ENCODE data around the gene CDK5RAP2. TPM values are rescaled to one million over a fixed set of nuclear protein-coding genes. Genes with fewer than 3 reads are reported as not detected.

The CDK5RAP2 gene
- total RNA-seq, 2 experiments from 2014 or later: 107 to 124 TPM

DNA sequence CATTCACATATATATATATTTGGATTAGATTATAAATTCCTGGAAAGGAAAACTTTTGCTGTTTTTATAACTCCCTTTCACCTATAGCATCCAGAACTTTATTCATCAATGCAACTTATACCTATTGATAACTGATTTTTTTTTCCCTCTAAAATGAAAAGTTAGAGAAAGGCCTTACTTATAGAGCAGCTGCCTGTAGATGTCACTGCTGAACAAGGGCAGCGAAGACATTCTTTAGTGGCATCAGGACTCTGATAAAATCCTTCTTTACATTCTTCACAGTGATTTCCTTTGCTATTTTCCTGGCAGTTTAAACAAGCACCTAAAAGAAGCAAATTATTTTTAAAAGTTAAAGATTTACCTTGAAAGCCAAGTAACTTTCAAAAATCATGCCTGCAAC is 32.3 kb upstream of the CDK5RAP2 start:
- POLR2A ChIA-PET: no interaction called here

DNA sequence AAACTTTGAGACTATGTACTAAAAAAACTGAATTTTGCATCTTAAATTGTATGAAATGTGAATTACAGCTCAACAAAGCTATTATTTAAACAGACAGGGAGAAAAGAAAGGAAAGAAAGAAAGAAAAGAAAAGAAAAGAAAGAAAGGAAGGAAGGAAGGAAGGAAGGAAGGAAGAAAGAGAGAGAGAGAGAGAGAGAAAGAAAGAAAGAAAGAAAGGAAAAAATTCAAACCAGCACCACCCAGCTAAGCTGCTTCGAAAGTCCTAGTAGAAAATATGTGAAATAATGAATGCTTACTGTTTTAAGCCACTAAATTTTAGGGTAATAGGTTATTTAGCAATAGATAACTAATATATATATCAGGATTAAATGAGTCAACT is 31.7 kb upstream of the CDK5RAP2 start:
- no peak for DNase-seq
- POLR2A ChIA-PET: no interaction called here
- no peaks in the 10 kb centered on the region for H3K27me3 Mint-ChIP-seq (ENCODE audit: low read depth)
- ATAC-seq: no peak
- H3K4me1 Mint-ChIP-seq (ENCODE audit: low read depth): no peaks in the 10 kb centered on the region
- no peaks in the 10 kb centered on the region for H3K36me3 Mint-ChIP-seq (ENCODE audit: low read depth)
- no peak overlapping the region for H3K27ac Mint-ChIP-seq
- no peak overlapping the region for H3K4me3 Mint-ChIP-seq
- CTCF ChIA-PET: interaction anchor here (1.4 to 2.4 kb wide), 2 partner anchors 8 to 11 kb away, joined by 4 to 10 read pairs; no protein-coding TSS in a partner anchor
- no peaks in the 10 kb centered on the region for H3K9me3 Mint-ChIP-seq (ENCODE audit: insufficient read depth)

More for the DNA sequence above, 32.3 kb upstream of the CDK5RAP2 start:
- no peak overlapping the region for H3K4me3 Mint-ChIP-seq
- ATAC-seq (no peak), DNase-seq (no peak)
- H3K9me3 Mint-ChIP-seq (ENCODE audit: insufficient read depth): no peaks in the 10 kb centered on the region
- CTCF ChIA-PET: interaction anchor here (1.4 kb wide), 1 partner anchor 10 kb away, joined by 4 read pairs; no protein-coding TSS in a partner anchor
- no peaks in the 10 kb centered on the region for H3K36me3 Mint-ChIP-seq (ENCODE audit: low read depth)
- H3K27me3 Mint-ChIP-seq (ENCODE audit: low read depth): no peaks in the 10 kb centered on the region
- H3K27ac Mint-ChIP-seq: no peak overlapping the region
- H3K4me1 Mint-ChIP-seq (ENCODE audit: low read depth): peaks cover under 1% of the 10 kb centered on the region

DNA sequence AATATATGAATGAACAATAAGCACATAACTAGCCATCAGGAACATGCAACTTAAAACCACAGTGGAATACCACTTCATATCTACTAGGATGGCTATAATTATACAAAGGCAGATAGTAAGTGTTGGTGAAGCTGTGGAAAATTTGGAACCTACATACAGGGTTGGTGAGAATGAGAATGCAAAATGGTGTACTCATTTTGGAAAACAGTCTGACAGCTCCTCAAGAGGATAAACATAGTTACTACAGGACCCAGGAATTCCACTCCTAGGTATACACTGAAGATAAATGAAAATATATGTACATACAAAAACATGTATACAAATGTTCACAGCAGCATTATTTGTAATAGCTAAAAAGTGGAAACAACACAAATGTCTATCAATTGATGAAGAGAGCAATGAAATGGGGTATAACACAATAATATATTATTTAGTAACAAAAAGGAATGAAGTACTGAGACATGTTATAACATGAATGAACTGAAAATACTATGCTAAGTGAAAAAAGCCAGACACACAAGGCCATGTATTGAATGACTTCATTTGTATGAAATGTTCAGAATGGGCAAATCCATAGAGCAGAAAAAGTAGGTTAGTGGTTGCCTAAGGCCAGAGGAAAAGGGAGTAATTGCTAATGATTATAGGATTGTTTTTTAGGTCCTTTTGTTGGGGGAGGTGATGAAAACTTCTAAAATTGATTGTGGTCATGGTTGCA is 31.2 kb upstream of the CDK5RAP2 start:
- ATAC-seq (no peak), DNase-seq (no peak)
- H3K4me1 Mint-ChIP-seq (ENCODE audit: low read depth): no peaks in the 10 kb centered on the region
- H3K27me3 Mint-ChIP-seq (ENCODE audit: low read depth): no peaks in the 10 kb centered on the region
- POLR2A ChIA-PET: no interaction called here
- CTCF ChIA-PET: interaction anchor here (1.1 to 2.4 kb wide), 4 partner anchors 9 to 17 kb away, joined by 3 to 10 read pairs (median 4); no protein-coding TSS in a partner anchor
- no peak overlapping the region for H3K27ac Mint-ChIP-seq
- H3K4me3 Mint-ChIP-seq: no peak overlapping the region
- no peaks in the 10 kb centered on the region for H3K9me3 Mint-ChIP-seq (ENCODE audit: insufficient read depth)
- H3K36me3 Mint-ChIP-seq (ENCODE audit: low read depth): no peaks in the 10 kb centered on the region

DNA sequence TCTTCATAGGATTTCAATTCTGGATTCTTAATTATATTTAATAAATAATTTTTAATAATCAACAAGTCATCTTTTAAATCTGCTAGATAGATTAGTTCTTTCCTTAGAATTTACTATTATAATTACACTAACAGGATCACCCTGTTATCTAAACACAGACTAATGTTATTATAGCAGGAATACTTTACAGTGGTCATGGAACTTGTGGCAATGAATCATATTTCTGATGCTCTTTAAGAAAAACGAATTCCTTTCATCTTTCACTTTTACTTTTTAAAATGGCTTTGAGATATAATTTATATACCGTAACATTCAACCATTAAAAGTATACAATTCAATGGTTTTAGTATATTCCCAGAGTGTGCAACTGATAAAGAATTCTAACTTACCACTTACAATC is 29.7 kb upstream of the CDK5RAP2 start:
- CTCF ChIA-PET: interaction anchor here (1.6 to 2.4 kb wide), 3 partner anchors 10 to 13 kb away, joined by 3 to 10 read pairs (median 4); no protein-coding TSS in a partner anchor

DNA sequence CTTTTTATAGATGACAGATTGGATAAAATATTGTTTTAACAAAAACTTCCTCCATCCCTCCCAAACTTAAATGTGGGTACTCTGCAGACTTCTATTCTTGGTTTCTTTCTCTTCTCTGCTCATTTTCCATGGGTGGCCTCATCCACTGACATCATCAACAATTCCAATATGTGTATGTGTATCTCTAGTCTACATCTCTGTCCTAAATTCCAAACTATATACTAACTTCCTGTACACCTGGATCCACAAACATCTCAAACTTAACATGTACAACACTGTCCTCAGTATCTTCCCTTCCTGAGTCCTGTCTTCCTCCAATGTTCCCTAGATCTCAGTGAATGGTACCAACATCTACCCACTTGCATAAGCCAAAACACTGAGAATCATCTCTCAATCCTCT is 28.5 kb upstream of the CDK5RAP2 start:
- Mint-ChIP-seq H3K4me3 (no peak overlapping the region), H3K9me3 (ENCODE audit: insufficient read depth) (no peaks in the 10 kb centered on the region), H3K4me1 (ENCODE audit: low read depth) (no peaks in the 10 kb centered on the region), H3K36me3 (ENCODE audit: low read depth) (peaks cover 6% of the 10 kb centered on the region), H3K27ac (no peak overlapping the region), H3K27me3 (ENCODE audit: low read depth) (no peaks in the 10 kb centered on the region)
- DNase-seq: no peak
- ATAC-seq: no peak
- ChIA-PET POLR2A (no interaction called here), CTCF (interaction anchor here (1.2 kb wide), 1 partner anchor 9 kb away, joined by 3 read pairs; no protein-coding TSS in a partner anchor)

More for the DNA sequence above, 29.7 kb upstream of the CDK5RAP2 start:
- no peak for DNase-seq
- Mint-ChIP-seq H3K4me3 (no peak overlapping the region), H3K9me3 (ENCODE audit: insufficient read depth) (no peaks in the 10 kb centered on the region), H3K27me3 (ENCODE audit: low read depth) (no peaks in the 10 kb centered on the region), H3K36me3 (ENCODE audit: low read depth) (peaks cover 6% of the 10 kb centered on the region), H3K27ac (no peak overlapping the region), H3K4me1 (ENCODE audit: low read depth) (no peaks in the 10 kb centered on the region)
- POLR2A ChIA-PET: no interaction called here
- no peak for ATAC-seq

DNA sequence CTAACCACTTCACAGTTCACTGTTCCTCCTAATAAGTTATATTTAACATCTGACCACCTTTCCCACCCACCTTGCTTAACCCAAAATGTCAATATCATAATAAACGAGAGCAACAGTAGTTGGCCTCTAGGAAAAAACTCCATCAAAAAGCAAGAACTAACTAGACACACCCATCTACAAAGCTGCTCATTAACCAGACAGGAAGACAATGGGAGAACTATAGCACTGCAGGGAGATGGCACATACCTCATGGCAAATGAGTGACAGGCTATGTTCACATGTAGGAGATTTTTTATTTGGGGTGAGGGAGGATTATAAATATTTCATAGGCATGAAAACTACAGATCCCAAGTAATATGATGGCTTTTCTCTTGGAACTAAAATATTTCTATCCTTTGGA is 23.6 kb upstream of the CDK5RAP2 start:
- Mint-ChIP-seq H3K27me3 (ENCODE audit: low read depth) (no peaks in the 10 kb centered on the region), H3K36me3 (ENCODE audit: low read depth) (peaks cover 6% of the 10 kb centered on the region), H3K4me1 (ENCODE audit: low read depth) (peaks cover 2% of the 10 kb centered on the region), H3K27ac (no peak overlapping the region), H3K4me3 (no peak overlapping the region), H3K9me3 (ENCODE audit: insufficient read depth) (no peaks in the 10 kb centered on the region)
- ATAC-seq (no peak), DNase-seq (no peak)
- ChIA-PET POLR2A (interaction anchor here (0.7 kb wide), 1 partner anchor 26 kb away, joined by 3 read pairs; no protein-coding TSS in a partner anchor), CTCF (interaction anchor here (1.7 kb wide), 1 partner anchor 16 kb away, joined by 3 read pairs; no protein-coding TSS in a partner anchor)

DNA sequence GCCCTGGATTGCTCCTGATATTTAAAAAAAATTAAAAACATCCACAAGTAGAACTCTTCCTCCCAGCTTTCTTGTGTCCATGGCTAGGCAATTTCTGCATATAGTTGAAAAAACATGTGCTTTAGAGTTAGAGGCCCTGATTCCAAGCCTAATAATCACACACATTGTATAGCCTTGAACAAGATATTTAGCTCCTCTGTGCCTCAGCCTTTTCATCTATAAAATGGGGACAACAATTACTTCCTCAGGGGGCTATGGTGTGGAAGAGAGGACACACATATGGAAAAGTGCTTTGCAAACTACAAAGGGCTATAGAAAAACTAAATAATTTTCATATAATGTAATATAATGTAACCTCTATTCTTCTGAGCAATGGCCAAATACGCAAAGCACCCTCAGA is 23.0 kb upstream of the CDK5RAP2 start:
- CTCF ChIA-PET: interaction anchor here (1.7 kb wide), 1 partner anchor 17 kb away, joined by 3 read pairs; no protein-coding TSS in a partner anchor
- Mint-ChIP-seq H3K36me3 (ENCODE audit: low read depth) (peaks cover 6% of the 10 kb centered on the region), H3K9me3 (ENCODE audit: insufficient read depth) (no peaks in the 10 kb centered on the region), H3K27me3 (ENCODE audit: low read depth) (no peaks in the 10 kb centered on the region), H3K27ac (no peak overlapping the region), H3K4me3 (no peak overlapping the region), H3K4me1 (ENCODE audit: low read depth) (peaks cover 4% of the 10 kb centered on the region)
- POLR2A ChIA-PET: no interaction called here
- DNase-seq (no peak), ATAC-seq (no peak)

DNA sequence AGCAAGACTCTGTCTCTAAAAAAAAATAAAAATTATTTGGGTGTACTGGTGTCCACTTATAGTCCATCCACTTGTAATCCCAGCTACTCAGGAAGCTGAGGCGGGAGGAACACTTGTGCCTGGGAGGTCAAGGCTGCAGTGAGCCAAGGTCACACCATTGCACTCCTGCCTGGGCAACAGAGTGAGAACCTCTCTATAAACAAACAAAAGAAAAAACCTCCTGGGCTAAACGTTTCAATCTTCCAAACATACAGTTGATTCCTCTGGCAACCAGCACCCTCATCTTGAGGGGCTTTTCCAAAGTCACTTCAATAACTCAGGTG is 13.9 kb upstream of the CDK5RAP2 start:
- POLR2A ChIA-PET: no interaction called here
- Mint-ChIP-seq H3K36me3 (ENCODE audit: low read depth) (no peaks in the 10 kb centered on the region), H3K27ac (no peak overlapping the region), H3K4me1 (ENCODE audit: low read depth) (peaks cover 5% of the 10 kb centered on the region), H3K9me3 (ENCODE audit: insufficient read depth) (no peaks in the 10 kb centered on the region), H3K4me3 (no peak overlapping the region), H3K27me3 (ENCODE audit: low read depth) (peaks cover 2% of the 10 kb centered on the region)
- ATAC-seq (no peak), DNase-seq (no peak)
- CTCF ChIA-PET: no interaction called here

DNA sequence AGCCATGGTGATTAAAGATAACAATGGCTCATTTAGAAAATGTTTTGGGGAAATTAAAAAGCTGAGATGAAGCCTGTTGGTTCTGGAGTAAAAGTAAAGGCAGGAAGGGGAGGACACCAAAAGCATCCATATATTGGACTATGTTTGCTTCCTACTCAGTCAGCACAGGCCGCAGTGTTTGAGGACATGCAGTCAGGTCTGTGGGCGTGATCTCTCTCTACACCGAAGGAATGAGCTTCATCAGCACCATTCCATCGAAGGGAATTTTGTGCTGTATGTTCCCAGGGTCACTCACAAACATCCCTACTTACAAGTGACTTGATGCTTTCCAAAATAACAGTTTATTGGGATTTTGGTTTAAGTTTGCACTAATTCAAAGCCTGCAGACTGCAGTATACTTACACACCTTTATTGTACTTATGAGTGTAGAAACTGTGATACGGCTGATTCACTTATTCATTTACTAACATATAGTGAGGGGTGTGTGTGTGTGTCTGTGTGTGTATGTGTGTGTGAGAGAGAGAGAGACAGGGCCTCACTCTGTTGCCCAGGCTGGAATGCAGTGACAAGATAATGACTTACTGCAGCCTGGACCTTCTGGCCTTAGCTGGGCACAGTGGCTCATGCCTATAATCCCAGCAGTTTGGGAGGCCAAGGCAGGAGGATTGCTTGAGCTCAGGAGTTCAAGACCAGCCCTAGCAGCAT is 13.4 kb upstream of the CDK5RAP2 start:
- H3K9me3 Mint-ChIP-seq (ENCODE audit: insufficient read depth): no peaks in the 10 kb centered on the region
- H3K36me3 Mint-ChIP-seq (ENCODE audit: low read depth): no peaks in the 10 kb centered on the region
- H3K27me3 Mint-ChIP-seq (ENCODE audit: low read depth): peaks cover 2% of the 10 kb centered on the region
- no peak overlapping the region for H3K27ac Mint-ChIP-seq
- DNase-seq (no peak), ATAC-seq (no peak)
- ChIA-PET POLR2A (no interaction called here), CTCF (interaction anchor here (1.4 kb wide), 1 partner anchor 26 kb away, joined by 4 read pairs; no protein-coding TSS in a partner anchor)
- peaks cover 2% of the 10 kb centered on the region for H3K4me1 Mint-ChIP-seq (ENCODE audit: low read depth)
- no peak overlapping the region for H3K4me3 Mint-ChIP-seq

DNA sequence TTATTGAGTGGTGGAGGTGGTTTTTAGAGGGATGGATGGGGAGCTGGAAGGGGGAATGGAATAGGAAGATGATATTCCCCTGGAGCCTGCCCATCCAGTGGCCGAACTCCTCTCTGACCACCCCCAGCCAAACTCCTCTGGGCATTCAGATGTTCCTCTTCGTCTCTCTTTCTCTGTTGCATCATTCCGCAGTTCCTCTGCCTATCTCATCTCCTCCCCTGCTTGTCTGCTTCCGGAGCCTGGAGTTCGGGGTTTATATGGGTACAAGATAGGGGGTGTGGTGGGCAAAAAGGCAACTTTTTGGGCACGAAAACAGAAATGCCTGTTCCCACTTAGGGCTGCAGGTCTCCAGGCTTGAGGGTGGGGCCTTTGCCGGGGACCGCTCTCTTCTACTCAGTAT is 12.2 kb upstream of the CDK5RAP2 start:
- ATAC-seq (no peak), DNase-seq (no peak)
- ChIA-PET CTCF (interaction anchor here (1.4 kb wide), 1 partner anchor 28 kb away, joined by 4 read pairs; no protein-coding TSS in a partner anchor), POLR2A (no interaction called here)
- H3K4me1 Mint-ChIP-seq (ENCODE audit: low read depth): no peaks in the 10 kb centered on the region
- H3K27me3 Mint-ChIP-seq (ENCODE audit: low read depth): peaks cover 2% of the 10 kb centered on the region
- H3K9me3 Mint-ChIP-seq (ENCODE audit: insufficient read depth): no peaks in the 10 kb centered on the region
- no peaks in the 10 kb centered on the region for H3K36me3 Mint-ChIP-seq (ENCODE audit: low read depth)
- no peak overlapping the region for H3K4me3 Mint-ChIP-seq
- no peak overlapping the region for H3K27ac Mint-ChIP-seq

DNA sequence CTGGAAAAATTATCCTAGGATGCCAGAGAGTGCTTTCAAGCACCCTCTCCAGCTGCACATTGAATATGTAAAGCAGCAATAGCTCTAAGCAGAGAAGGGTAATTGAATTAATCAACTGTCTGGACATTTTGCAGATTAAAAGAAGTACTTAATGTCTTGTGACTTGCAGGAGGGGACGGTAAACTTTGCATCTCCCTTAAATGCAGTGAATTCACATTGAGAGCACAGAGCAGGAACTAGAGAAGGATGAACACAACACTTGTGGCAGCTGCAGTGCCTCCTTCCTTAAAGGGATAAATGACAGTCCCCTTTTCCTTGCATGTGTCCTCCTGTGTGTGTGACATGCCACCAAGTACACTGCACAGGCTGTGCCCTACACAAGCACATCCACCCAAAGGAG is 7.4 kb upstream of the CDK5RAP2 start:
- ATAC-seq (no peak), DNase-seq (no peak)
- peaks cover 2% of the 10 kb centered on the region for H3K27me3 Mint-ChIP-seq (ENCODE audit: low read depth)
- H3K36me3 Mint-ChIP-seq (ENCODE audit: low read depth): no peaks in the 10 kb centered on the region
- no peaks in the 10 kb centered on the region for H3K9me3 Mint-ChIP-seq (ENCODE audit: insufficient read depth)
- POLR2A ChIA-PET: no interaction called here
- H3K4me1 Mint-ChIP-seq (ENCODE audit: low read depth): peaks cover 21% of the 10 kb centered on the region
- CTCF ChIA-PET: interaction anchor here (1.0 kb wide), 1 partner anchor 33 kb away, joined by 3 read pairs; no protein-coding TSS in a partner anchor
- no peak overlapping the region for H3K4me3 Mint-ChIP-seq
- no peak overlapping the region for H3K27ac Mint-ChIP-seq

DNA sequence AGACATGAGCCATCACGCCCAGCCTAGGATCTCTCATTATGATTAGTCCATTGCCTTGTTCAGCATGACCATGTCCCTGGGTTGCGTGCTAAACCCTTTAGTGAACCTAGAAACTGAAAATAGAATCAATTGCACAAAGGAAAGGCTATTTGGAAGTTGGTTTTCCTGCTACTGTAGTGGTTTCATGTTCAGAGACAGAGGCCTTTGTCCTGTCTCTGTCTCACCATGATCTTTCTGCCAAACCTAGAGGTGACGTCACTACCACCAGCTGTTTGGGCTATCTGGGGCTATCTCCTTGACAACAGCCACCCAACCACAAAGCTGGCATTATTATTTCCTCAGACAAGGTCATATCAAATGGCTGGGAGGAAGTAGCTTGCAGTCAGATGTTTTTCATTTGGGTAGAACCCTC is 4.0 kb upstream of the CDK5RAP2 start:
- Mint-ChIP-seq H3K4me1 (ENCODE audit: low read depth) (peaks cover 47% of the 10 kb centered on the region), H3K27me3 (ENCODE audit: low read depth) (peaks cover 2% of the 10 kb centered on the region), H3K36me3 (ENCODE audit: low read depth) (peaks cover 14% of the 10 kb centered on the region), H3K27ac (peak overlapping the region; percentile 46), H3K4me3 (no peak overlapping the region), H3K9me3 (ENCODE audit: insufficient read depth) (peaks cover 5% of the 10 kb centered on the region)
- ATAC-seq (peak; percentile 28), DNase-seq (peak; percentile 75)
- ChIA-PET POLR2A (no interaction called here), CTCF (interaction anchor here (1.6 kb wide), 1 partner anchor 10 kb away, joined by 3 read pairs; no protein-coding TSS in a partner anchor)

All from activated CD8-positive, alpha-beta T cell treated with anti-CD3 and anti-CD28 coated beads, Interleukin-2, amount 10 ng/mL, durations not matched to agents 7 days and 5 days (primary cell).